ENCODE measurements around the gene MS4A3.
"Not testable (repeated sequence)": the region's sequence is repeated elsewhere in the genome, so short reads cannot be mapped to it uniquely, and the experiment has no call there.

- TF ChIP-seq, protein P1, sequence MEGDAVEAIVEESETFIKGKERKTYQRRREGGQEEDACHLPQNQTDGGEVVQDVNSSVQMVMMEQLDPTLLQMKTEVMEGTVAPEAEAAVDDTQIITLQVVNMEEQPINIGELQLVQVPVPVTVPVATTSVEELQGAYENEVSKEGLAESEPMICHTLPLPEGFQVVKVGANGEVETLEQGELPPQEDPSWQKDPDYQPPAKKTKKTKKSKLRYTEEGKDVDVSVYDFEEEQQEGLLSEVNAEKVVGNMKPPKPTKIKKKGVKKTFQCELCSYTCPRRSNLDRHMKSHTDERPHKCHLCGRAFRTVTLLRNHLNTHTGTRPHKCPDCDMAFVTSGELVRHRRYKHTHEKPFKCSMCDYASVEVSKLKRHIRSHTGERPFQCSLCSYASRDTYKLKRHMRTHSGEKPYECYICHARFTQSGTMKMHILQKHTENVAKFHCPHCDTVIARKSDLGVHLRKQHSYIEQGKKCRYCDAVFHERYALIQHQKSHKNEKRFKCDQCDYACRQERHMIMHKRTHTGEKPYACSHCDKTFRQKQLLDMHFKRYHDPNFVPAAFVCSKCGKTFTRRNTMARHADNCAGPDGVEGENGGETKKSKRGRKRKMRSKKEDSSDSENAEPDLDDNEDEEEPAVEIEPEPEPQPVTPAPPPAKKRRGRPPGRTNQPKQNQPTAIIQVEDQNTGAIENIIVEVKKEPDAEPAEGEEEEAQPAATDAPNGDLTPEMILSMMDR (IDR thresholded peaks at IDR 0.05; ENCODE audit: insufficient read depth, low read length) = not testable (repeated sequence)
- TF ChIP-seq, protein P2, sequence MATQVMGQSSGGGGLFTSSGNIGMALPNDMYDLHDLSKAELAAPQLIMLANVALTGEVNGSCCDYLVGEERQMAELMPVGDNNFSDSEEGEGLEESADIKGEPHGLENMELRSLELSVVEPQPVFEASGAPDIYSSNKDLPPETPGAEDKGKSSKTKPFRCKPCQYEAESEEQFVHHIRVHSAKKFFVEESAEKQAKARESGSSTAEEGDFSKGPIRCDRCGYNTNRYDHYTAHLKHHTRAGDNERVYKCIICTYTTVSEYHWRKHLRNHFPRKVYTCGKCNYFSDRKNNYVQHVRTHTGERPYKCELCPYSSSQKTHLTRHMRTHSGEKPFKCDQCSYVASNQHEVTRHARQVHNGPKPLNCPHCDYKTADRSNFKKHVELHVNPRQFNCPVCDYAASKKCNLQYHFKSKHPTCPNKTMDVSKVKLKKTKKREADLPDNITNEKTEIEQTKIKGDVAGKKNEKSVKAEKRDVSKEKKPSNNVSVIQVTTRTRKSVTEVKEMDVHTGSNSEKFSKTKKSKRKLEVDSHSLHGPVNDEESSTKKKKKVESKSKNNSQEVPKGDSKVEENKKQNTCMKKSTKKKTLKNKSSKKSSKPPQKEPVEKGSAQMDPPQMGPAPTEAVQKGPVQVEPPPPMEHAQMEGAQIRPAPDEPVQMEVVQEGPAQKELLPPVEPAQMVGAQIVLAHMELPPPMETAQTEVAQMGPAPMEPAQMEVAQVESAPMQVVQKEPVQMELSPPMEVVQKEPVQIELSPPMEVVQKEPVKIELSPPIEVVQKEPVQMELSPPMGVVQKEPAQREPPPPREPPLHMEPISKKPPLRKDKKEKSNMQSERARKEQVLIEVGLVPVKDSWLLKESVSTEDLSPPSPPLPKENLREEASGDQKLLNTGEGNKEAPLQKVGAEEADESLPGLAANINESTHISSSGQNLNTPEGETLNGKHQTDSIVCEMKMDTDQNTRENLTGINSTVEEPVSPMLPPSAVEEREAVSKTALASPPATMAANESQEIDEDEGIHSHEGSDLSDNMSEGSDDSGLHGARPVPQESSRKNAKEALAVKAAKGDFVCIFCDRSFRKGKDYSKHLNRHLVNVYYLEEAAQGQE (IDR thresholded peaks at IDR 0.05; ENCODE audit: insufficient replicate concordance, low read depth) = not testable (repeated sequence)
- not testable (repeated sequence) for TF ChIP-seq POLR2AphosphoS5 (IDR thresholded peaks at IDR 0.05; ENCODE audit: low read depth); SPI1 (IDR thresholded peaks at IDR 0.05; ENCODE audit: borderline replicate concordance, low read depth)
Observed at GRCh38 chr11:60020376-60020775, 36.1 kb upstream of the MS4A3 start.
